NB4 (cell line): ENCODE measurements around the gene GALNT9.

Source experiments
- CTCF ChIP-seq: IDR thresholded peaks from one replicate; pipeline ENCODE4 v1.5.1; 2012; ENCODE audit warnings: low read depth, low read length
- MAX ChIP-seq: IDR thresholded peaks from 2 replicates; pipeline ENCODE4 v1.6.1; 2011; ENCODE audit warnings: low read depth, low read length
- POLR2A ChIP-seq: IDR thresholded peaks from 2 replicates; pipeline ENCODE4 v1.6.1; 2011; ENCODE audit warnings: mild to moderate bottlenecking; ENCODE audit not compliant: insufficient read length; ENCODE audit errors: extremely low read depth

- TF ChIP-seq CTCF = no peak
- no peak for TF ChIP-seq POLR2A
- TF ChIP-seq MAX = no peak
These were observed 91.5 kb downstream of the GALNT9 start for GRCh38 chr12:132237772-132238487.
